HEK293 (cell line): ENCODE results near the gene AMBRA1.
A peak's percentile ranks its signal among the peaks of the same experiment; 100 is the strongest.

Source experiments
- CTCF ChIA-PET: fragments of 350-600 bp; formaldehyde crosslinking; extraction: SDS; loops from one replicate; lab custom pipeline; 2021; ENCODE audit warnings: antibody characterized with exemption; lab: Yijun Ruan, JAX
- POLR2A ChIA-PET: fragments of 300-600 bp; formaldehyde crosslinking; extraction: SDS; loops from one replicate; lab custom pipeline; 2020; ENCODE audit warnings: antibody characterized with exemption, inconsistent platforms; lab: Yijun Ruan, JAX
- H3K27ac ChIP-seq: fragments of 200-500 bp; sonication (Bioruptor generic); 2 replicates; pipeline ENCODE4 v1.5.1; 2014; ENCODE audit warnings: low read depth, low read length, control low read depth, inconsistent platforms; ENCODE audit errors: extremely low read depth
- H3K36me3 ChIP-seq, 2 experiments: fragments of 200-500 bp in 1 of 2; sonication (Bioruptor generic) in 1 of 2; 1 replicate in 1 of 2; 2 replicates in 1 of 2; pipeline ENCODE4 v1.5.1; 2014 to 2017; ENCODE audit warnings: inconsistent platforms in 2 of 2, low read length in 2 of 2; ENCODE audit not compliant: control insufficient read depth in 2 of 2, insufficient read depth in 1 of 2
- H3K4me1 ChIP-seq: fragments of 200-500 bp; sonication (Bioruptor generic); 2 replicates; pipeline ENCODE4 v1.5.1; 2014; ENCODE audit warnings: mild to moderate bottlenecking, low read length, inconsistent platforms; ENCODE audit not compliant: control insufficient read depth, insufficient read depth
- H3K4me3 ChIP-seq: 2 replicates; pipeline ENCODE4 v1.5.1; 2011; ENCODE audit warnings: low read depth, mild to moderate bottlenecking, control low read depth, low read length, moderate library complexity
- H3K9me3 ChIP-seq: fragments of 200-500 bp; sonication (Bioruptor generic); 2 replicates; pipeline ENCODE4 v1.5.1; 2014; ENCODE audit warnings: low read depth, low read length, inconsistent platforms; ENCODE audit not compliant: control insufficient read depth, insufficient read depth
- ATF2 ChIP-seq: fragments of 450-650 bp; formaldehyde crosslinking; IDR thresholded peaks from 2 replicates; pipeline ENCODE4 v1.5.1; 2016; ENCODE audit warnings: missing biosample characterization, missing genetic modification characterization, low read depth
- OVOL3 ChIP-seq: fragments of 450-650 bp; formaldehyde crosslinking; IDR thresholded peaks from 2 replicates; pipeline ENCODE4 v1.5.1; 2016; ENCODE audit warnings: missing biosample characterization, missing genetic modification characterization
- PRDM4 ChIP-seq: fragments of 450-650 bp; formaldehyde crosslinking; IDR thresholded peaks from 2 replicates; pipeline ENCODE4 v1.5.1; 2017; ENCODE audit warnings: missing biosample characterization, missing genetic modification characterization
- SCRT1 ChIP-seq: fragments of 450-650 bp; formaldehyde crosslinking; IDR thresholded peaks from 2 replicates; pipeline ENCODE4 v1.5.1; 2016; ENCODE audit warnings: missing biosample characterization, missing genetic modification characterization, borderline replicate concordance
- ZBTB44 ChIP-seq: fragments of 450-650 bp; IDR thresholded peaks from 2 replicates; pipeline ENCODE4 v1.5.1; 2018; ENCODE audit warnings: missing biosample characterization, mild to moderate bottlenecking, missing genetic modification characterization
- ZNF280C ChIP-seq: fragments of 450-650 bp; formaldehyde crosslinking; IDR thresholded peaks from 2 replicates; pipeline ENCODE4 v1.5.1; 2016; ENCODE audit warnings: missing biosample characterization, missing genetic modification characterization
- ZNF311 ChIP-seq: fragments of 450-650 bp; formaldehyde crosslinking; IDR thresholded peaks from 2 replicates; pipeline ENCODE4 v1.5.1; 2017; ENCODE audit warnings: missing biosample characterization, missing genetic modification characterization, borderline replicate concordance
- ZNF335 ChIP-seq: fragments of 450-650 bp; formaldehyde crosslinking; conservative IDR thresholded peaks from 2 replicates; pipeline ENCODE4 v1.5.1; 2016; ENCODE audit warnings: missing biosample characterization, missing genetic modification characterization
- ZNF362 ChIP-seq: fragments of 450-650 bp; formaldehyde crosslinking; IDR thresholded peaks from 2 replicates; pipeline ENCODE4 v1.5.1; 2016; ENCODE audit warnings: missing biosample characterization, missing genetic modification characterization
- ZNF366 ChIP-seq: fragments of 450-650 bp; formaldehyde crosslinking; conservative IDR thresholded peaks from 2 replicates; pipeline ENCODE4 v1.5.1; 2016; ENCODE audit warnings: missing biosample characterization, missing genetic modification characterization
- ZNF488 ChIP-seq: fragments of 450-650 bp; formaldehyde crosslinking; IDR thresholded peaks from 2 replicates; pipeline ENCODE4 v1.5.1; 2016; ENCODE audit warnings: missing biosample characterization, missing genetic modification characterization
- ZNF501 ChIP-seq: fragments of 450-650 bp; formaldehyde crosslinking; IDR thresholded peaks from 2 replicates; pipeline ENCODE4 v1.5.1; 2016; ENCODE audit warnings: missing biosample characterization, missing genetic modification characterization
- ZNF548 ChIP-seq: fragments of 450-650 bp; formaldehyde crosslinking; IDR thresholded peaks from 2 replicates; pipeline ENCODE4 v1.5.1; 2016; ENCODE audit warnings: missing biosample characterization, missing genetic modification characterization
- ZNF558 ChIP-seq: fragments of 450-650 bp; formaldehyde crosslinking; IDR thresholded peaks from 2 replicates; pipeline ENCODE4 v1.5.1; 2016; ENCODE audit warnings: missing biosample characterization, missing genetic modification characterization
- ZNF560 ChIP-seq: fragments of 450-650 bp; formaldehyde crosslinking; IDR thresholded peaks from 2 replicates; pipeline ENCODE4 v1.5.1; 2017; ENCODE audit warnings: missing biosample characterization, missing genetic modification characterization, borderline replicate concordance
- ZNF600 ChIP-seq: fragments of 450-650 bp; formaldehyde crosslinking; IDR thresholded peaks from 2 replicates; pipeline ENCODE4 v1.5.1; 2016; ENCODE audit warnings: missing biosample characterization, missing genetic modification characterization
- ZSCAN18 ChIP-seq: fragments of 450-650 bp; formaldehyde crosslinking; IDR thresholded peaks from 2 replicates; pipeline ENCODE4 v1.5.1; 2016; ENCODE audit warnings: missing biosample characterization, missing genetic modification characterization

Gene AMBRA1

GRCh38 chr11:46616551-46617133, 22.8 kb upstream of the AMBRA1 start:
- Histone ChIP-seq H3K27ac (peak overlapping the region; percentile 83), H3K4me1 (no peaks in the 10 kb centered on the region), H3K36me3 (peaks cover 0 to 17% of the 10 kb centered on the region in 2 experiments; a peak in 2 of 3 replicates), H3K4me3 (peak overlapping the region; percentile 79)
- ChIA-PET POLR2A (interaction anchor here (0.6 to 2.8 kb wide), 3 partner anchors 23 to 546 kb away, joined by 5 to 13 read pairs (median 6); partner anchors contain the start of gene AMBRA1), CTCF (interaction anchor here (0.5 to 3.5 kb wide), 9 partner anchors 14 to 228 kb away, joined by 3 to 16 read pairs (median 4); partner anchors contain the start of gene CHRM4)
- TF ChIP-seq SCRT1 (tag by site-specific recombination) (no peak), ZNF280C (tag by site-specific recombination) (no peak), PRDM4 (tag by site-specific recombination) (no peak), ZNF558 (tag by site-specific recombination) (no peak), ZNF600 (peak; percentile 85), ZSCAN18 (tag by site-specific recombination) (no peak), ZNF560 (no peak), ATF2 (tag by site-specific recombination) (peak; percentile 57), ZNF548 (tag by site-specific recombination) (no peak), ZNF488 (no peak), ZNF335 (tag by site-specific recombination) (peak; percentile 7; the same call in 1 of the 2 replicates), ZNF311 (tag by site-specific recombination) (no peak), ZNF362 (tag by site-specific recombination) (peak; percentile 94), ZNF501 (tag by site-specific recombination) (peak; percentile 62), ZBTB44 (tag by site-specific recombination) (no peak), OVOL3 (tag by site-specific recombination) (no peak), ZNF366 (tag by site-specific recombination) (0 out of 2 replicates have a peak, but pooled peaks have one; percentile 25)
- TF ChIP-seq, all 188 proteins: peak for 6
- no peaks in the 10 kb centered on the region for H3K9me3 ChIP-seq
